ENCODE data around the gene CCDC134.

The CCDC134 gene

DNA sequence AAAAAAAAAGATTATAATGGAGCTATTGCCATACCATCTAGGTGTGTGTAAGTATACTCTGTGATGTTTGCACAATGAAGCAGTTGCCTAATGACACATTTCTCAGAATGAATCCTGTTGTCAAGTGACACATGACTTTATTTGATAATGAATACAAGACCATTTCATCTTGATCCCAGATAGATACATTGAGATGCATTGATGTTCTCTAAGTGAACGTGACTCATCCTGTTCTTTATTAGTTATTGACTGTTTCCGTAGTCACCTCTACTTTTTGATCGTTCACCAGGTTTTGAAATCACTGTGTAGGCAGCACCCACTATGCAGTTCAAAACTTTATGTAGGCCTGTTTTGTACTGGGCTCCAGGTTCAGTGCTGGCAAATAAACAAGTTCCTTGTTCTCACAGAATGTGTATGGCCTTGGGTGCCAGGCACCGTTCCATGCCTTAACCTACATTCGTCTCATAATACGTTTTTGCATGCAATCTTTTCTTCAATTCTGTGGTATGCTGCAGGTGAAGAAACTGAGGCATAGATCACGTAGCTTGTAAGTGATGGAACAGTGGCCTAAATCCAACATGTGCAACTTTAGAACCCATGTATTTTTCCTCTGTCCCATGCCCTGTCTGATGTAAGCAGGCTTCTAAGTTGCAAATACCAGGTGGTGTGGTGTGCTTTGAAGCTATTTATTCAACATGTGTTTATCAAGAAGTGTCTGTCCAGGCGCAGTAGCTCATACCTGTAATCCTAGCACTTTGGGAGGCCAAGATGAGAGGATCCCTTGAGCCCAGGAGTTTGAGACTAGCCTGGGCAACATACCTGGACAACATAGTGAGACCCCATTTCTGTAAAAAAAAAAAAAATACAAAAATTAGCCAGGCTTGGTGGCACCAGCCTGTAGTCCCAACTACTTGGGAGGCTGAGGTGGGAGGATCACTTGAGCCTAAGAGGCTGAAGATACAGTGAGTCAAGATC is 42.8 kb downstream of the CCDC134 start:
- no peaks in the 10 kb centered on the region for H3K4me1 ChIP-seq (ENCODE audit: control insufficient read depth, insufficient read depth, low read length)
- H3K9ac ChIP-seq (ENCODE audit: low read length), result no peak overlapping the region
- H3K27me3 ChIP-seq (ENCODE audit: control insufficient read depth, insufficient read depth, low read length), result no peaks in the 10 kb centered on the region
- no peak overlapping the region for H3K4me3 ChIP-seq (ENCODE audit: low read length)
- H3K27ac ChIP-seq (ENCODE audit: low read depth, low read length), result no peak overlapping the region
- no peaks in the 10 kb centered on the region for H3K36me3 ChIP-seq (ENCODE audit: control insufficient read depth, insufficient read depth, low read length)

DNA sequence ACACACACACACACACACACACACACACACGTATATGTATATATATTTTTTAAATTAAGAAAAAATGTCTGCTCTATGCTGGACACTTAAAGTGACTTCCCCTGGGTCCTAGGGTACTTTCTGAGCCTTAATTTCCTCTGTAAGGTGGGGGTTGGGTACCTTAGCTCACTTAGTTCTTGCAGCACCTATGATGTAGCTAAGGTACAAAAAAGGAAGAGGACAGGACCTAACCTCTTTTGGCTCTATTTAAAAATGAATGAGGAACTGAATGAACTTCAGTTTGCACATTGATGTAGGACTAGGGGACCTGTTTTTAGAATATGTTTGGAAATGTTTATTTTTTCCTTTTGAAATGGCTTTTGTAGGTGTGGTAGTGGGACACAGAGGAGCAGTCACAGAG is 43.6 kb downstream of the CCDC134 start:
- no peaks in the 10 kb centered on the region for H3K4me1 ChIP-seq (ENCODE audit: control insufficient read depth, insufficient read depth, low read length)
- H3K27me3 ChIP-seq (ENCODE audit: control insufficient read depth, insufficient read depth, low read length), result no peaks in the 10 kb centered on the region
- no peak overlapping the region for H3K27ac ChIP-seq (ENCODE audit: low read depth, low read length)
- no peak overlapping the region for H3K9ac ChIP-seq (ENCODE audit: low read length)
- H3K36me3 ChIP-seq (ENCODE audit: control insufficient read depth, insufficient read depth, low read length), result no peaks in the 10 kb centered on the region
- no peak overlapping the region for H3K4me3 ChIP-seq (ENCODE audit: low read length)

DNA sequence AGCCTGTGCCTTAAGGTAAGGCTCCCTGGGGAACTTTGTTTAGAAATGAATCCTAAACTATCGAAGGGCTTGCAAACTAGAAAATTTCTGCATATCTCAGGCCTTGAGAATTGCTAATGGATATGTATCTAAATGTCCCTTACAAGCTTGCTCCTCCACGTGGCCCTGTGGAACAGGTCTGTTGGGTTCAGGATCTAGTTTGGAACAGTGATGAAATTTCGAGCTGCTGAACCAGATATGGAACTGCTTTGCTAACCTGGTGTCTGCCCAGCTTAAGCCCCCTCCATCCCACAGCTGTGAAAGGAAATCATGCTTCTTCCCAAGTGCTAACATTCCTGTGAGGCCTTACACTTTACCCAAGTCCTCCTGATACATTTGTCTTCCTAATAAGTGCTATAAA is 44.0 kb downstream of the CCDC134 start:
- no peaks in the 10 kb centered on the region for H3K27me3 ChIP-seq (ENCODE audit: control insufficient read depth, insufficient read depth, low read length)
- no peak overlapping the region for H3K4me3 ChIP-seq (ENCODE audit: low read length)
- no peak overlapping the region for H3K27ac ChIP-seq (ENCODE audit: low read depth, low read length)
- H3K4me1 ChIP-seq (ENCODE audit: control insufficient read depth, insufficient read depth, low read length), result no peaks in the 10 kb centered on the region
- no peaks in the 10 kb centered on the region for H3K36me3 ChIP-seq (ENCODE audit: control insufficient read depth, insufficient read depth, low read length)
- no peak overlapping the region for H3K9ac ChIP-seq (ENCODE audit: low read length)

DNA sequence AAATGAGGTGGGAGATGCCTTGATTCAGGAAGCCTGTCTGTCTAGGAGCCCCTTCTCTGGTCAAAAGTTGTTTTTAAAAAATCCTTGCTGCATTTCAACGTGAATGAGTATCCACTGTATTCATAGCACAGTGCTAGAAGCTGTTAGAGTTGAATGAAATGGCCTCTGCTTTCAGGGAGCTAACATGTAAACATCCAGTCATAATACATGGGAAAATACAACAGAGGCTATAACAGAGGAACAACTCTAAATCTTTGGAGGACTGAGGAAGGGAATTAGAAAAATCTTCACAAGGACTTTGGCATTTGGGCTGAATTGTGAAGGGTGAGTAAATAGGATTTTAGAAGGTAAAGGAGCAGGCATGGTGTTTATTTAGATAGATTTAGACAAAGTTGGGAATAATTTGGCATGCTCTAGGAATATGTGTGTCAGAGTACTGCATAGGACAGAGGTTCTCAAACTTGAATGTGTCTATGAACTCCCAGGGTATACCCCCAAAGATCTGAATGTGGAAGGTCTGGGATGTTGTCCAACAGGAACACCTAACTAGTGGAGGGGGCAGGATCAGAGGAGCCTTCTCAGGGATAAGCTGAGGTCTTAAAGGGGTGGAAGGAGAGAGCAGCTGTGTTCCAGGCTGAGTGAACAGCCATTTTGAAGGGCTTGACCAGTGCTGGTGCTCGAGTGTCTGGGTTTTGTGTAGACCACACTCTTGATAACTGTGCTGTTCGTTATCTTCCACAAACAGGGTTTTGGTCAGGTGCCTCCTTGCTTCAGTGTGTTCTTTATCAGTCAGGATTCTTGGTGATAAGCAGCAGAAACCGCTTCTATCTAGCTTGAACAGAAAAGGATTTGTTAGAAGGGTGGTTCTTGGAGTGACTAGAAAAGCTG is 45.1 kb downstream of the CCDC134 start:
- Histone ChIP-seq H3K27ac (ENCODE audit: low read depth, low read length) (no peak overlapping the region), H3K9ac (ENCODE audit: low read length) (no peak overlapping the region), H3K4me3 (ENCODE audit: low read length) (no peak overlapping the region), H3K36me3 (ENCODE audit: control insufficient read depth, insufficient read depth, low read length) (no peaks in the 10 kb centered on the region), H3K27me3 (ENCODE audit: control insufficient read depth, insufficient read depth, low read length) (no peaks in the 10 kb centered on the region), H3K4me1 (ENCODE audit: control insufficient read depth, insufficient read depth, low read length) (no peaks in the 10 kb centered on the region)

DNA sequence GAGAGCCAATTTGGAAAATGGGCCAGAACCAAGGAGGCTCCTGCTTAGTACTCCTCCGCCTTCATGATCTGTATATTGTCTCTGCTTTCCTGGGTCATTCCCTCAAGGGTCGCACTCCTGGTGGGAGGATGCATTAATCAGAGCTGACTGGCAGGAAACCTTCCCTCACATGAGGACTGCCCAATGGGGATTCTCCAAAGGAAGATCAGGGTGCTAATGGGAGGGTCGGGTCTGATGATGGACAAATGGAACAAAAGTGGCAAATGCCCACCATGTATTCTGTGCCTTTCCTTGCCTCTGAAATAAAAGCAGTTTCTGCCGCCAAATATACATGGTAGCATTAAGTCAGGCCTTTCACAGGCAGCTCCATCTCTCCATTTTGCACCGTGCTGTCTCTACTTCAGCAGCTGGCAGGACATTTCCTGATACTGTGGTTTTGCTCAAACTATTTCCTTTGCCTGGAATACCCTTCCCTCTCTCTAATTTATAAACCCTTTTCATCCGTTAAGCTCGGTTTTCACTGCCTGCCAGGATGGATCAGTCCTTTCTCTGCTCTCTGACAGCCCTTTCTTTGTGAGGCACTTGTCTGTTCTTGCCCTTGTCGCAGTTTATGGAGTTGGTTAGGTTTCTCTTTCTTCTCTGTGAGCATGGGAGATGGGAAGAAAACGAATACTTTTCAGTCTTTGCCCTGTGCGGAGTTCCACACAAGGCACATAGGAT is 45.9 kb downstream of the CCDC134 start:
- no peaks in the 10 kb centered on the region for H3K4me1 ChIP-seq (ENCODE audit: control insufficient read depth, insufficient read depth, low read length)
- no peak overlapping the region for H3K9ac ChIP-seq (ENCODE audit: low read length)
- no peaks in the 10 kb centered on the region for H3K27me3 ChIP-seq (ENCODE audit: control insufficient read depth, insufficient read depth, low read length)
- H3K36me3 ChIP-seq (ENCODE audit: control insufficient read depth, insufficient read depth, low read length), result no peaks in the 10 kb centered on the region
- H3K27ac ChIP-seq (ENCODE audit: low read depth, low read length), result no peak overlapping the region
- H3K4me3 ChIP-seq (ENCODE audit: low read length), result no peak overlapping the region

DNA sequence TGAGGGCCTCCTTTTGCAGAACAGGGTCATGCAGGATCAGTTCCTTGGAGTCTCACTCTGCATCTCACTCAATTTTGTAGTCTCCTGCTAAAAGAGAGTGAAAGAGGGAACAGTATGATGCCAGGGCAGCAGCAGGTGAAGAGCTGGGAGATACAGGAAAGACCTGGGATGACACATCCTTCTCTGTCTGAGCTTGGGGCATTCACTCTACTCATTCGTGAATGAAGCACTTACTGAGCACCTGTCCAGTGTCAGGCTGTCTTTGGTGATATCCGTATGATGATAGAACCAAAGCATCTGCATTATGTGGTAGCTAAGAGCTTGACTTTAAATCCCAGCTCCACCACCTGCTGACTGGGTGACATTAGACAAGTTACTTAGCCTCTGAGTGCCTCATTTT is 46.8 kb downstream of the CCDC134 start:
- no peaks in the 10 kb centered on the region for H3K36me3 ChIP-seq (ENCODE audit: control insufficient read depth, insufficient read depth, low read length)
- no peak overlapping the region for H3K27ac ChIP-seq (ENCODE audit: low read depth, low read length)
- no peaks in the 10 kb centered on the region for H3K27me3 ChIP-seq (ENCODE audit: control insufficient read depth, insufficient read depth, low read length)
- no peak overlapping the region for H3K4me3 ChIP-seq (ENCODE audit: low read length)
- no peak overlapping the region for H3K9ac ChIP-seq (ENCODE audit: low read length)
- no peaks in the 10 kb centered on the region for H3K4me1 ChIP-seq (ENCODE audit: control insufficient read depth, insufficient read depth, low read length)

DNA sequence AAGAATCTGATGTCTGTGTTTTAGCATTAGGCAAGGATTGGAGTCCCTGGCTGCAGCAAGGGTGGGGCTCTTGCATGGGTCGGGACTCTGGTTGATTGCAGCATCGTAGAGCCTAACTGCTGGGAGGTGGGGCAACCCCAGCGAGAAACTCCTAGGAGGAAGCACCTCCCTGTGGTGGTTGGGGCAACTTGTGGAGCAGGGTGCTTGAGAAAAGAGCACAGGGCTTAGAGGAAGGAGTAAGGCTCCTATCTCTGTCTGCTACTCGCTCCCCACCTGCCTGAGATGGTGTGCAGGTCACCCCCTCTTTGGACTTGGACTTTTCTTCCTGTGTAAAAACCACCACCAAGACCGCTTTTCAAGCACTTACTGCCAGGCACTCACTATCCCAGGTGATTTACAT is 48.0 kb downstream of the CCDC134 start:
- no peak overlapping the region for H3K27ac ChIP-seq (ENCODE audit: low read depth, low read length)

DNA sequence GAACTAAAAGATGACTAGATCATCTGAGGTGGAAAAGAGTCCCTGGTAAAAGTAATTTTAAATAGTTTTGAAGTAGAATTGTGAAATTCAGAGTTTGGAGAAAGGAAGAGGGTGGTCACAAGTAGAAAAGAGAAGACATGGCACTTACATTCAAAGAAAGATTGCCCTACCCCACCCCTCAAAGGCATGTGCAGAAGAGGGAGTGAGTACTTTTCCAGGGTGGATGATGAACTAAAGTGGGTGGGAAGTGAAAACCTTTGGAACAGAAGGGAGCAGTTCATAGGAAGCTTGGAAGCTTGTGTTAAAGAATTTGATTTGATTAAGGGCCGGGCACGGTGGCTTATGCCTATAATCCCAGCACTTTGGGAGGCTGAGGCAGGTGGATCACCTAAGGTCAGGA is 56.0 kb downstream of the CCDC134 start:
- H3K4me3 ChIP-seq (ENCODE audit: low read length), result no peak overlapping the region
- no peaks in the 10 kb centered on the region for H3K4me1 ChIP-seq (ENCODE audit: control insufficient read depth, insufficient read depth, low read length)
- no peak overlapping the region for H3K27ac ChIP-seq (ENCODE audit: low read depth, low read length)
- H3K36me3 ChIP-seq (ENCODE audit: control insufficient read depth, insufficient read depth, low read length), result no peaks in the 10 kb centered on the region
- no peak overlapping the region for H3K9ac ChIP-seq (ENCODE audit: low read length)
- H3K27me3 ChIP-seq (ENCODE audit: control insufficient read depth, insufficient read depth, low read length), result no peaks in the 10 kb centered on the region

More for the DNA sequence above, 48.0 kb downstream of the CCDC134 start:
- Histone ChIP-seq H3K4me1 (ENCODE audit: control insufficient read depth, insufficient read depth, low read length) (no peaks in the 10 kb centered on the region), H3K36me3 (ENCODE audit: control insufficient read depth, insufficient read depth, low read length) (no peaks in the 10 kb centered on the region), H3K9ac (ENCODE audit: low read length) (no peak overlapping the region), H3K27me3 (ENCODE audit: control insufficient read depth, insufficient read depth, low read length) (no peaks in the 10 kb centered on the region), H3K4me3 (ENCODE audit: low read length) (no peak overlapping the region)

DNA sequence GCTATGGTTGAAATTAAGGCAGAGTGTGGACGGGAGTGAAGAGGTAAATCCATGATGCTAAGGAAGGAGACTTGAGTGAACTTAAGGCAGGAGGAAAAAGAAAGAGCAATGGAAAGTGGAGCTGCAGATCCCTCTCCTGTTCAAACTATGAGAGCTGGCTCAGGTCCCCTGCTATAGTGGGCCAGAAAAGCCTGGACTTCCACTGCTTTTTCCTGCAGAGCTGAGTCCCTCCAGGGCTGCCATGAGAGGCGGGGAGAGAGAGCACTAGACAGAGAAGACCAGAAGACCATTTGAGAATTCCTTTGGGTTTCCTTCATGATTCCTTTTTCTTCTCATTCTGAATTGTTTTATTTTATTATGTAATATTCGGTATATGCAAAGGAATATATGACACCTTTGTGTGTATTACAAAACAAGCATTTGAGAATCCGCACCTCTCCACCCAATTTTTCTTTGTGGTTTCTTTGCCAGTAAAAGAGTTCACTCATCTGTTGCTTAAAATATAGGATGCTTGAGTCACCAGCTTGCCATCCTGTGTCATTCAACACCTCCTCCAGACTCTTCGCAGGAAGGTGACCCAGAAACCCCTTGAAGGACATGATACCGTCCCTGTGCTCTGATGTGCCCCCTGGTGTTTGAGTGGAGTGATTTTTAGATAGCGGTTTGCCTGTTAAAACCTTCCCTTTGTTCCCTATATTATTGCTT is 56.8 kb downstream of the CCDC134 start:
- Histone ChIP-seq H3K4me3 (ENCODE audit: low read length) (no peak overlapping the region), H3K9ac (ENCODE audit: low read length) (no peak overlapping the region), H3K27me3 (ENCODE audit: control insufficient read depth, insufficient read depth, low read length) (no peaks in the 10 kb centered on the region), H3K36me3 (ENCODE audit: control insufficient read depth, insufficient read depth, low read length) (no peaks in the 10 kb centered on the region), H3K4me1 (ENCODE audit: control insufficient read depth, insufficient read depth, low read length) (peaks cover 4% of the 10 kb centered on the region), H3K27ac (ENCODE audit: low read depth, low read length) (no peak overlapping the region)

DNA sequence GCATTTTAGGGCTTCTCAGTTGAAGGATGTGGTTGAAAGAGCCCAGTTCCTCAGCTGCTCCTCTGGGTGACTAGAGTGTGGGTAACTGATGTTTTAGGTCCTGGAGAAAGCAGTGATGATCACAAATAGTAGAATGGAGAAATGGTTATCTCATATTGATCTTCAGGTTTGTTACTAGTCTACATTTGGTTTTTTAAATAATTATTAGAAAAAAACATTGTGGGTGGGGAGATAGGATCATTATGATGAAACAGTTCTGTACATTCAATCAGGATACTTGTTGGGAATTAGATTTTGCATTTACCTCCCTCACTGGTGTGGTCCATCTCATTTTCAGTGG is 57.4 kb downstream of the CCDC134 start:
- Histone ChIP-seq H3K4me3 (ENCODE audit: low read length) (no peak overlapping the region), H3K4me1 (ENCODE audit: control insufficient read depth, insufficient read depth, low read length) (peaks cover 7% of the 10 kb centered on the region), H3K36me3 (ENCODE audit: control insufficient read depth, insufficient read depth, low read length) (no peaks in the 10 kb centered on the region), H3K9ac (ENCODE audit: low read length) (no peak overlapping the region), H3K27ac (ENCODE audit: low read depth, low read length) (no peak overlapping the region), H3K27me3 (ENCODE audit: control insufficient read depth, insufficient read depth, low read length) (no peaks in the 10 kb centered on the region)

DNA sequence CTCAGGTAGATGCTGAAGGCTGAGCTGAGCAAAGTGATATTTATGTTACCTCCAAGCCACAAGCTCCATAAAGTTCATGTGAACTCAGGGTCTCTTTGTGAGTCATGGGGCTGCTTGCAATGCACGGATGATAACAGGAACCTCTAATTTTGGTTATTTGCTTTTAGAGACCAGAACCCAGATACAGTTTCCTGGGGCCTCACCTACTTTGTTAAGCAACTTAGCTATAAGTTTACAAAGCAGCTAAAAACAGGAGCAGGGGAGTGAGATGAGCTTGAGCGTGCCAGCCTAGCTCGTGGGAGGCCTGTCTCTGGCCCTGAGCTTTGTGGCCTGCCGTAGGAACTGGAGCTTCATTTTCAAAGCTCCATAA is 61.7 kb downstream of the CCDC134 start:
- peak overlapping the region; percentile 74 for H3K27ac ChIP-seq (ENCODE audit: low read depth, low read length)
- H3K27me3 ChIP-seq (ENCODE audit: control insufficient read depth, insufficient read depth, low read length), result no peaks in the 10 kb centered on the region
- H3K9ac ChIP-seq (ENCODE audit: low read length), result no peak overlapping the region
- no peak overlapping the region for H3K4me3 ChIP-seq (ENCODE audit: low read length)
- peaks cover 4% of the 10 kb centered on the region for H3K36me3 ChIP-seq (ENCODE audit: control insufficient read depth, insufficient read depth, low read length)
- peaks cover 7% of the 10 kb centered on the region for H3K4me1 ChIP-seq (ENCODE audit: control insufficient read depth, insufficient read depth, low read length)

Measured in rectal smooth muscle tissue (tissue), 1 donor.